Calu3 (cell line): ENCODE measurements around the gene KREMEN1. TPM values are rescaled to one million over a fixed set of nuclear protein-coding genes. Genes with fewer than 3 reads are reported as not detected.

Source experiments
- BruUV-seq: library from RNA; stranded (reverse); fragments of 400-500 nt; replicated peaks from 2 replicates; lab custom pipeline; 2021; lab: Mats Ljungman, UMichigan
- CTCF ChIA-PET: fragments of 300-600 bp; sonication (Branson Sonifier 250); formaldehyde crosslinking; loops from one replicate; lab custom pipeline; 2022; ENCODE audit warnings: antibody characterized with exemption; lab: Charles Lee
- DNase-seq: peaks from one replicate; pipeline ENCODE4 v3.0.0; 2022
- H3K27ac Mint-ChIP-seq: one replicate; pipeline ENCODE4 v1.8.0; 2022; ENCODE audit warnings: mixed read lengths; ENCODE audit not compliant: unreplicated experiment
- H3K27me3 Mint-ChIP-seq: one replicate; pipeline ENCODE4 v1.8.0; 2022; ENCODE audit warnings: mixed read lengths; ENCODE audit not compliant: unreplicated experiment
- H3K36me3 Mint-ChIP-seq: one replicate; pipeline ENCODE4 v1.8.0; 2022; ENCODE audit warnings: mild to moderate bottlenecking, moderate library complexity, mixed read lengths; ENCODE audit not compliant: insufficient read depth, unreplicated experiment
- H3K4me1 Mint-ChIP-seq: one replicate; pipeline ENCODE4 v1.8.0; 2022; ENCODE audit warnings: mild to moderate bottlenecking, low read depth, mixed read lengths; ENCODE audit not compliant: unreplicated experiment
- H3K4me3 Mint-ChIP-seq: one replicate; pipeline ENCODE4 v1.8.0; 2022; ENCODE audit warnings: mild to moderate bottlenecking, low read depth, moderate library complexity, mixed read lengths; ENCODE audit not compliant: unreplicated experiment
- H3K9me3 Mint-ChIP-seq: one replicate; pipeline ENCODE4 v1.8.0; 2022; ENCODE audit warnings: low read depth, mixed read lengths; ENCODE audit not compliant: unreplicated experiment
- CTCF ChIP-seq: fragments of 200-600 bp; IDR thresholded peaks from one replicate; pipeline ENCODE4 v1.8.0; 2022; ENCODE audit warnings: antibody characterized with exemption; ENCODE audit not compliant: unreplicated experiment
- intact Hi-C: fragments of 100-400 bp; cut with micrococcal nuclease; formaldehyde crosslinking; loops from one replicate; pipeline ENCODE4 v1.10.0; 2022; ENCODE audit not compliant: unreplicated experiment
- total RNA-seq: library from RNA; stranded (reverse); gene quantifications from 2 replicates; pipeline ENCODE4 v1.2.3, GENCODE V29; 2022

The KREMEN1 gene
- total RNA-seq, 1 experiment from 2014 or later, result 2.8 TPM

- CTCF ChIA-PET, result interaction anchor here (0.6 kb wide), 1 partner anchor 44 kb away, joined by 5 read pairs; no protein-coding TSS in a partner anchor
- Mint-ChIP-seq H3K4me1 (peaks cover 5% of the 10 kb centered on the region), H3K27ac (no peak overlapping the region), H3K36me3 (peaks cover 27% of the 10 kb centered on the region), H3K9me3 (no peaks in the 10 kb centered on the region), H3K27me3 (no peaks in the 10 kb centered on the region), H3K4me3 (no peak overlapping the region)
- no peak for DNase-seq
- intact Hi-C loops, result no loop called here
- no TSS peak for BruUV-seq
- no peak for TF ChIP-seq CTCF
Observed at GRCh38 chr22:29055192-29055830, 17.5 kb upstream of the KREMEN1 start.

- Mint-ChIP-seq H3K27ac (no peak overlapping the region), H3K4me3 (no peak overlapping the region), H3K9me3 (no peaks in the 10 kb centered on the region), H3K4me1 (peaks cover 5% of the 10 kb centered on the region), H3K27me3 (no peaks in the 10 kb centered on the region), H3K36me3 (peaks cover 27% of the 10 kb centered on the region)
- BruUV-seq, result no TSS peak
- intact Hi-C loops, result no loop called here
- DNase-seq, result no peak
- CTCF ChIA-PET, result no interaction called here
- TF ChIP-seq CTCF, result no peak
Observed at GRCh38 chr22:29056472-29056871, 16.4 kb upstream of the KREMEN1 start.

GRCh38 chr22:29060251-29060869, 12.5 kb upstream of the KREMEN1 start:
- H3K36me3 Mint-ChIP-seq, result no peaks in the 10 kb centered on the region
- no peaks in the 10 kb centered on the region for H3K9me3 Mint-ChIP-seq
- no peaks in the 10 kb centered on the region for H3K4me1 Mint-ChIP-seq
- peaks cover 1% of the 10 kb centered on the region for H3K27me3 Mint-ChIP-seq
- CTCF ChIA-PET, result interaction anchor here (0.6 kb wide), 1 partner anchor 451 kb away, joined by 4 read pairs; no protein-coding TSS in a partner anchor
- H3K27ac Mint-ChIP-seq, result no peak overlapping the region
- no peak for DNase-seq
- intact Hi-C loops, result no loop called here
- no peak for TF ChIP-seq CTCF
- no TSS peak for BruUV-seq
- H3K4me3 Mint-ChIP-seq, result no peak overlapping the region

- DNase-seq, result no peak
- H3K36me3 Mint-ChIP-seq, result no peaks in the 10 kb centered on the region
- no peaks in the 10 kb centered on the region for H3K4me1 Mint-ChIP-seq
- H3K27ac Mint-ChIP-seq, result no peak overlapping the region
- peaks cover 7% of the 10 kb centered on the region for H3K27me3 Mint-ChIP-seq
- BruUV-seq, result no TSS peak
- CTCF ChIA-PET, result interaction anchor here (0.6 kb wide), 2 partner anchors 93 to 178 kb away, joined by 4 to 5 read pairs; partner anchors contain the start of gene ZNRF3
- TF ChIP-seq CTCF, result no peak
- no peak overlapping the region for H3K4me3 Mint-ChIP-seq
- intact Hi-C loops, result no loop called here
- H3K9me3 Mint-ChIP-seq, result no peaks in the 10 kb centered on the region
Observed at GRCh38 chr22:29060931-29061330, 11.9 kb upstream of the KREMEN1 start.
